Left lobe of liver (tissue), 2 donors: ENCODE results near the gene ST14. TPM values are rescaled to one million over a fixed set of nuclear protein-coding genes. Genes with fewer than 3 reads are reported as not detected.

Experiments used
- ATAC-seq: fragments of 200-7000 bp; cut with Tn5 transposase; one replicate; pipeline ENCODE4 v1.9.1; 2020; ENCODE audit warnings: mild to moderate bottlenecking, moderate library complexity
- DNase-seq: peaks from one replicate; pipeline ENCODE4 v3.0.0-alpha.2; 2020; ENCODE audit warnings: low spot score
- total RNA-seq: library from RNA; stranded (reverse); gene quantifications from one replicate; pipeline ENCODE4 v1.2.1, GENCODE V29; 2021
- donor health status: DM: no; HTN: no; CAD: no; lungs with moderate emphysema.
- donor health status: DM: no; HTN: yes; CAD: no.

The ST14 gene
- total RNA-seq, 1 donor from 2014 or later: 3.7 TPM

DNA sequence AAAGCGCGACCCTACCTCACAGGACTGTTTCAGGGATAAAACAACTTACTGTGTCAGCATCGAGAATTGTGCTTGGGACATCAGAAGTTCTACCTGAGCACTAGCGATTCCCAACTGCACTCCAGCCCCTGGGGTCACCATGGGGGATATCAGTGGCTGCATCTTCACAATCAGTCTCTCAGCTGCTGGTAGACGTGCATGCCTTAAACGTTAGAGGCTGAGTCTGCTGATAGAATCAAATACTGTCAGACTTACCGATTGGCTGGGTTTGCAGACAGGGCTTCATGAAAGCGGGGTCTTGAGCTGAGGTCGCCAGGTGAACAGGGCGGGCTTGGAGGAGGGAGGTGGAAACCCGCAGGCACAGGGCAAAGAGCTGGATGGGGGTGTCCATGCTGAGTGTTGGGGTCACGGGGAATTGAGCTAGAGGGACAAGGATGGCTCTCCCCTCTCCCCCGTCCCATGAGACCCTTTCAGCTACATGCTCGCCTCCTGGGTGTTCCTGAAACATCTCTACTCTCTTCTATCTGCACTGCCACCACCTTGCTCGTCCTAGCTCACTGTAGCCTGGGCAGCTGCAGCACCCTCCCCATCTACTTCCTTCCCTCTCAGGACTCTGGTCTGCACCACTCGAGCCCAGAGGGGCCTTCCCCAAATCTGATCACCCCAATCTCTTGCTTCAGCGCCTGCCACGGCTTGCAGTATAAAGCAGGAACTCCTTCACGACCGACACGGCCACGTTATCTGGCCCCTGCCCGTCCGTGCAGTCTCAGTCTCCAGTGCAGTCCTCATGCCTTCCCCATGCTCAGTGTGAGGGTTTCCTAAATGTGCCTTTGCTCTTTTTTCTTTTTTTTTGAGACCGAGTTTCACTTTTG lies 43.5 kb downstream of the ST14 start:
- peak; percentile 26 for ATAC-seq
- no peak for DNase-seq

DNA sequence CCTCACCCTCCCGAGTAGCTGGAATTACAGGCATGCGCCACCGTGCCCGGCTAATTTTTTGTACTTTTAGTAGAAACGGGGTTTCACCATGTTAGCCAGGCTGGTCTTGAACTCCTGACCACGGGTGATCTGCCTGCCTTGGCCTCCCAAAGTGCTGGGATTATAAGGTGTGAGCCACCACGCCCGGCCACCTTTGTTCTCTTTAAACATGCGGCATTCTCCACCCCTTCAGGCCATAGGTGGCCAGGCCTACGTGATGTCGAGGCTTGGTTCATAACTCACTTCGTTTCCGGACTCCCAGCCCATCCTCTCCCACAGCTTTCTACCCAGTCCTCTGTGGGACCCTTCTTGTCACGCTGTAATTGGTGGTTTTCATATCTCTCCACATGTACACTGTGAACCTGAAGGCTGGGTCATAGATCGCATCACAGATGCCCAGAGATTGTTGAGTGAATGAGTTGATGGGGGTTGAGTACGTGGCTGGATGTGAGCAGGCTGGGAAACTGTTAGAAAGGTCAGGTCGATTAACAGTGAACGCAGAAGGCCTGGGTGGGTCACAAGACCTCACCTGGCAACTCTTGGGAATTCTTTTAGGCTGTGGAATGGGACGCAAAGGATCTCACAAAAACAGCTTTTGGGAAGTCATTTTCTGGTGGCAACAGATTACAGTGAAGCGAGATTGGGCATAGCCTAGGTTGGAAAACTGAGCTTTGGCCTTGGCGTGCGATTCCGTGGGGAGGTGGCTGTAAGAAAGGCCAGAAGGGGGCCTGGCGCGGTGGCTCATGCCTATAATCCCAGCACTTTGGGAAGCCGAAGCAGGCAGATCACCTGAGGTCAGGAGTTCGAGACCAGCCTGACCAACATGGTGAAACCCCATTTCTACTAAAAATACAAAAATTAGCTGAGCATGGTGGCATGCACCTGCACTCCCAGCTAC lies 44.5 kb downstream of the ST14 start:
- ATAC-seq (no peak), DNase-seq (no peak)

DNA sequence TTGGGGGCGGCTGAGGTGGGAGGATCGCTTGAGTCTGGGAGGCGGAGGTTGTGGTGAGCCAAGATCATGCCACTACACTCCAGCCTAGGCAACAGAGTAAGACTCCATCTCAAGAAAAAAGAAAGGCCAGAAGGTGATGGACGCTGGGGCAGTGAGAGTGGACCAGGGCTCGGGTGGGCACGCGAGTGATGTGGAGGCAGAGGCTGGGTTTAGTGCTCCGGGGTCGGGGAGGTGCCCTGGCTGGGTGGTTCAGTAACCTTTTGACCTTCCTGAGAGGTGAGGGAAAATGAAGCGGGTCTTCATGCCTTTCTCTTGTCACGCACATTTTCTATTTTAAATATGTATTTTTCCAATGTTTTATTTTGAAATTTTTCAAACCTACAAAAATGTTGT lies 45.1 kb downstream of the ST14 start:
- DNase-seq (no peak), ATAC-seq (no peak)

- peak; percentile 7 for DNase-seq
- no peak for ATAC-seq
Measured at GRCh38 chr11:130206141-130206540, 46.6 kb downstream of the ST14 start.

DNA sequence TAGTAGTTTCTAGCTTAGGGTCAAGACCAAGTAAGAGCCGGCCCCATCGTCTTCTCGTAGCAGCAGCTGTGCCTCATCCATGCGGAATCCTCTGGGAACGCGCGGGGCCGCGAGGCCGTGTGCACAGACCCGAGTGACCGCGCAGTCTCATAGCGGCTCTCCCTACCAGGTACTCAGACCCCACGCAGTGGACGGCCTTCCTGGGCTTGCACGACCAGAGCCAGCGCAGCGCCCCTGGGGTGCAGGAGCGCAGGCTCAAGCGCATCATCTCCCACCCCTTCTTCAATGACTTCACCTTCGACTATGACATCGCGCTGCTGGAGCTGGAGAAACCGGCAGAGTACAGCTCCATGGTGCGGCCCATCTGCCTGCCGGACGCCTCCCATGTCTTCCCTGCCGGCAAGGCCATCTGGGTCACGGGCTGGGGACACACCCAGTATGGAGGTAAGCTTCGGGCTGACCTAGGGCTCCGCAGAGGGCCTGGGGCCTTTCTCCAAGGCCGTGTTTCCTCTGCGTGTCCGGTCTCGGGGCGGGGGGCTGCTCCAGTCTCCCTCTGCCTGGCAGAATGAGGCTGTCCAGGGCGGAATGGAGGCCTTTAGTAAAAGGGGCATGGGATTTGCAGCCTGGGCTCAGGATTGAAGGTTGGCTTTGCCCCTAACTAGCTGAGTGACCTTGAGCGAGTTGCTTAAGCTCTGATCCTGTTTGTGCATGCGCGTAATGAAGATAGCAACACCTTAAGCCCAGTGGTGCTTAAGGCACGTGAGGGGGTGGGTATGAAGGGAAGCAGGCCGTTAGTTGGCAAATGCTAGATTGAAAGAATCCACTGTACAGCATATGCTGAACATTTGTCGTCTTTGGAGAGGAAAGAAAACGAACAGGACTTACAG lies 48.9 kb downstream of the ST14 start:
- DNase-seq (peak; percentile 38), ATAC-seq (no peak)

GRCh38 chr11:130209128-130209932 lies 49.7 kb downstream of the ST14 start:
- ATAC-seq (no peak), DNase-seq (peak; percentile 36)

- peak; percentile 44 for DNase-seq
- ATAC-seq: no peak
Measured at GRCh38 chr11:130209954-130210854, 50.6 kb downstream of the ST14 start.

GRCh38 chr11:130211144-130211543 lies 51.6 kb downstream of the ST14 start:
- peak; percentile 14 for DNase-seq
- ATAC-seq: no peak

GRCh38 chr11:130211781-130212401 lies 52.3 kb downstream of the ST14 start:
- DNase-seq (peak; percentile 38), ATAC-seq (no peak)

GRCh38 chr11:130212431-130212961 lies 52.9 kb downstream of the ST14 start:
- DNase-seq (peak; percentile 40), ATAC-seq (peak; percentile 9)

GRCh38 chr11:130213143-130213978 lies 53.8 kb downstream of the ST14 start:
- ATAC-seq: peak; percentile 97

GRCh38 chr11:130213979-130214281 lies 54.3 kb downstream of the ST14 start:
- no peak for ATAC-seq
- peak; percentile 37 for DNase-seq

More at GRCh38 chr11:130213143-130213978, 53.8 kb downstream of the ST14 start:
- DNase-seq: peak; percentile 70

GRCh38 chr11:130214861-130215530 lies 55.4 kb downstream of the ST14 start:
- peak; percentile 18 for DNase-seq
- ATAC-seq: no peak

- no peak for ATAC-seq
- DNase-seq: peak; percentile 46
Measured at GRCh38 chr11:130215531-130216220, 56.1 kb downstream of the ST14 start.

- ATAC-seq (no peak), DNase-seq (no peak)
Measured at GRCh38 chr11:130216221-130216550, 56.6 kb downstream of the ST14 start.

DNA sequence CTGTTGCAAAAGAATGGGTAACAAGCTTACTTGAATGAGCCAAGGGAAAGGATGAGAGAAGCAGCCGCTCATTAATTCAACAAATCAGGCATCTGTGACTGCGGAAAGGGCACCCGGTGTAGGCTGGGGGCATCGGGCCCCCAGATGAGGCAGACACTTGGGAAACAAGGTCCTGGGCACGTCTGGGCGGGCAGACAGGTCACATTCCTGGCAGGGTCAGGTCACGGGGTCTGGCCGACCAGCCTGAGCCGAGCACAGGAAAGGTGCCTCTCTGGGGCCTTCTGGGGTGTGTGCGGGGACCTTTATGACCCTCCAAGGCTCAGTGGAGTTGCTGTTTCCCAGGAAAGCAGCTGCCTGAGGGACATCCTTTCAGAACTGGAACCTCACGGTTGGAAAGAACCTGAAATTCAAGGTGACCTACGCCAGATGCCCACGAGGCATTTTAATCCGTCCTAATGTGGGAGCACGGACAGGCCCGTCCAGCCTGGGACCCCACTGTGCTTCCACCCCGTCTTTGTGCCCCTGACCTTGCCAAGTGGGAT lies 57.1 kb downstream of the ST14 start:
- DNase-seq (peak; percentile 33), ATAC-seq (no peak)
